HCT116 (cell line): ENCODE data around the gene YBX3. TPM values are rescaled to one million over a fixed set of nuclear protein-coding genes. Genes with fewer than 3 reads are reported as not detected.

Experiments used
- ATAC-seq: fragments of 200-7000 bp; cut with Tn5 transposase; 2 replicates; pipeline ENCODE4 v1.9.1; 2020; ENCODE audit warnings: mild to moderate bottlenecking, moderate library complexity
- BruUV-seq: library from RNA; stranded (reverse); fragments of 400-500 nt; replicated peaks from 2 replicates; lab custom pipeline; 2021; lab: Mats Ljungman, UMichigan
- CTCF ChIA-PET: fragments of 300-600 bp; sonication (Branson Sonifier 250); formaldehyde crosslinking; loops from one replicate; lab custom pipeline; 2021; ENCODE audit warnings: antibody characterized with exemption; lab: Charles Lee
- POLR2A ChIA-PET: fragments of 300-600, 350-600 bp; sonication (Branson Sonifier 250); formaldehyde crosslinking; loops from one replicate; lab custom pipeline; 2021; ENCODE audit warnings: antibody characterized with exemption; lab: Charles Lee
- RAD21 ChIA-PET, 2 experiments: fragments of 300-600 bp; sonication (Branson Sonifier 250); formaldehyde crosslinking; loops; one replicate each; lab custom pipeline; 2023; ENCODE audit warnings: low total read pairs in 2 of 2; ENCODE audit not compliant: uncharacterized antibody in 2 of 2, unreplicated experiment in 2 of 2, low non-redundant PET in 1 of 2; lab: Charles Lee
- DNase-seq: peaks from one replicate; pipeline ENCODE4 v3.0.0-alpha.2; 2010; ENCODE audit warnings: low read depth, low spot score
- H2AFZ ChIP-seq: fragments of 200-600 bp; shearing (Covaris generic), sonication (generic); 2 replicates; pipeline ENCODE4 v1.6.1; 2017; ENCODE audit warnings: low read depth, mixed run types, mixed read lengths, antibody characterized with exemption, low read length; ENCODE audit not compliant: poor library complexity, severe bottlenecking
- H3K27ac ChIP-seq: 2 replicates; pipeline ENCODE4 v1.5.1; 2012; ENCODE audit warnings: low read depth, low read length
- H3K27me3 ChIP-seq: fragments of 200-600 bp; sonication (generic); 2 replicates; pipeline ENCODE4 v1.6.1; 2016; ENCODE audit warnings: mixed run types, low read length, mixed read lengths; ENCODE audit not compliant: insufficient read depth
- H3K36me3 ChIP-seq, 2 experiments: fragments of 200-500 bp in 1 of 2; fragments of 200-600 bp in 1 of 2; sonication (Bioruptor generic) in 1 of 2; sonication (generic) in 1 of 2; 2 replicates each; pipeline versions ENCODE4 v1.5.1 to v1.6.1; 2014 to 2016; ENCODE audit warnings: low read length in 2 of 2, inconsistent platforms in 1 of 2, mixed read lengths in 1 of 2, mixed run types in 1 of 2; ENCODE audit not compliant: insufficient read depth in 2 of 2, control insufficient read depth in 1 of 2
- H3K4me1 ChIP-seq, 2 experiments: fragments of 200-600 bp in 1 of 2; sonication (generic) in 1 of 2; 2 replicates each; pipeline versions ENCODE4 v1.5.1 to v1.6.1; 2012 to 2017; ENCODE audit warnings: low read length in 2 of 2, inconsistent platforms in 1 of 2, mild to moderate bottlenecking in 1 of 2, mixed read lengths in 1 of 2, mixed run types in 1 of 2, moderate library complexity in 1 of 2; ENCODE audit not compliant: insufficient read depth in 2 of 2, control insufficient read depth in 1 of 2
- H3K4me2 ChIP-seq: fragments of 200-600 bp; sonication (generic); 2 replicates; pipeline ENCODE4 v1.6.1; 2017; ENCODE audit warnings: mixed run types, low read length, mixed read lengths
- H3K4me3 ChIP-seq, 2 experiments: fragments of 200-600 bp in 1 of 2; sonication (generic) in 1 of 2; replicated peaks in 1 of 2; 2 replicates each; pipeline ENCODE4 v1.5.1; 2011 to 2016; ENCODE audit warnings: low read length in 2 of 2, control low read depth in 1 of 2, low read depth in 1 of 2, mild to moderate bottlenecking in 1 of 2, mixed read lengths in 1 of 2, mixed run types in 1 of 2
- H3K79me2 ChIP-seq: fragments of 200-600 bp; sonication (generic); 2 replicates; pipeline ENCODE4 v1.6.1; 2017; ENCODE audit warnings: mild to moderate bottlenecking, mixed run types, low read length, moderate library complexity, mixed read lengths; ENCODE audit not compliant: insufficient read depth
- H3K9ac ChIP-seq: fragments of 200-600 bp; sonication (generic); 2 replicates; pipeline ENCODE4 v1.6.1; 2016; ENCODE audit warnings: low read length, mixed read lengths
- H3K9me2 ChIP-seq: fragments of 200-600 bp; sonication (generic), shearing (Covaris generic); 2 replicates; pipeline ENCODE4 v1.6.1; 2017; ENCODE audit warnings: mixed run types, mild to moderate bottlenecking, moderate library complexity; ENCODE audit not compliant: insufficient read depth
- H3K9me3 ChIP-seq, 2 experiments: fragments of 200-500 bp in 1 of 2; fragments of 200-600 bp in 1 of 2; sonication (Bioruptor generic) in 1 of 2; sonication (generic) in 1 of 2; 2 replicates each; pipeline ENCODE4 v1.6.1; 2014 to 2017; ENCODE audit warnings: low read length in 2 of 2, mixed read lengths in 2 of 2, inconsistent platforms in 1 of 2, low read depth in 1 of 2, mild to moderate bottlenecking in 1 of 2, mixed run types in 1 of 2, moderate library complexity in 1 of 2; ENCODE audit not compliant: control insufficient read depth in 1 of 2, insufficient read depth in 1 of 2
- H4K20me1 ChIP-seq: fragments of 200-600 bp; sonication (generic), shearing (Covaris generic); 2 replicates; pipeline ENCODE4 v1.6.1; 2017; ENCODE audit warnings: mixed run types, mild to moderate bottlenecking, moderate library complexity; ENCODE audit not compliant: insufficient read depth
- ATF3 ChIP-seq: IDR thresholded peaks from 2 replicates; pipeline ENCODE4 v1.6.1; 2012
- CBX3 ChIP-seq: IDR thresholded peaks from 2 replicates; pipeline ENCODE4 v1.6.1; 2012; ENCODE audit warnings: low read depth
- EGR1 ChIP-seq: IDR thresholded peaks from 2 replicates; pipeline ENCODE4 v1.6.1; 2012; ENCODE audit warnings: low read depth
- EZH2 ChIP-seq: fragments of 200-600 bp; sonication (generic); IDR thresholded peaks from 2 replicates; pipeline ENCODE4 v1.6.1; 2017; ENCODE audit warnings: antibody characterized with exemption, mixed run types
- FOSL1 ChIP-seq: IDR thresholded peaks from 2 replicates; pipeline ENCODE4 v1.6.1; 2012; ENCODE audit warnings: low read depth
- MAX ChIP-seq: IDR thresholded peaks from 2 replicates; pipeline ENCODE4 v1.6.1; 2012
- POLR2A ChIP-seq: IDR thresholded peaks from 2 replicates; pipeline ENCODE4 v1.7.0; 2011; ENCODE audit warnings: borderline replicate concordance; ENCODE audit not compliant: insufficient read depth, insufficient read length; ENCODE audit errors: extremely low read depth
- POLR2AphosphoS5 ChIP-seq: IDR thresholded peaks from 2 replicates; pipeline ENCODE4 v1.6.1; 2011; ENCODE audit warnings: mild to moderate bottlenecking, low read depth, low read length, moderate library complexity
- RAD21 ChIP-seq: IDR thresholded peaks from 2 replicates; pipeline ENCODE4 v1.6.1; 2012; ENCODE audit warnings: low read depth, mild to moderate bottlenecking
- SIN3A ChIP-seq: IDR thresholded peaks from 2 replicates; pipeline ENCODE4 v1.6.1; 2012; ENCODE audit warnings: low read depth
- SP1 ChIP-seq: IDR thresholded peaks from 2 replicates; pipeline ENCODE4 v1.6.1; 2012; ENCODE audit warnings: low read depth
- SRF ChIP-seq: IDR thresholded peaks from 2 replicates; pipeline ENCODE4 v1.6.1; 2012; ENCODE audit warnings: low read depth
- ZFX ChIP-seq: fragments of 450-650 bp; IDR thresholded peaks from 2 replicates; pipeline ENCODE4 v1.6.1; 2017
- ZNF274 ChIP-seq: fragments of 200-500 bp; sonication (Bioruptor generic); IDR thresholded peaks from 2 replicates; pipeline ENCODE4 v1.6.1; 2014; ENCODE audit warnings: mild to moderate bottlenecking, low read depth, low read length, inconsistent platforms
- intact Hi-C: fragments of 100-400 bp; cut with micrococcal nuclease; formaldehyde crosslinking; loops from 2 replicates; pipeline ENCODE4 v1.10.0; 2022
- total RNA-seq: library from RNA; stranded (reverse); gene quantifications from one replicate; pipeline ENCODE4 v1.2.1, GENCODE V29; 2021; ENCODE audit not compliant: unreplicated experiment

YBX3 gene
- total RNA-seq, 1 experiment from 2014 or later: 419 TPM

GRCh38 chr12:10725003-10725402 lies 1.9 kb upstream of the YBX3 start:
- H3K4me2 ChIP-seq: peak overlapping the region; percentile 77; the same call in 1 of the 2 replicates
- H3K27me3 ChIP-seq: no peaks in the 10 kb centered on the region
- DNase-seq (no peak), ATAC-seq (no peak)
- peaks cover 0 to 5% of the 10 kb centered on the region in 2 experiments; a peak in 2 of 4 replicates for H3K36me3 ChIP-seq
- peaks cover 15% of the 10 kb centered on the region; the same call in 1 of the 2 replicates for H4K20me1 ChIP-seq
- peak overlapping the region; percentile 70 for H2AFZ ChIP-seq
- H3K9me2 ChIP-seq: no peaks in the 10 kb centered on the region
- H3K9me3 ChIP-seq: no peaks in the 10 kb centered on the region; a peak in 1 of 4 replicates
- POLR2A ChIA-PET: interaction anchor here (0.8 kb wide), 1 partner anchor 9 kb away, joined by 3 read pairs; no protein-coding TSS in a partner anchor
- H3K27ac ChIP-seq: no peak overlapping the region
- intact Hi-C loops: no loop called here
- RAD21 ChIA-PET: no interaction called here
- H3K4me3 ChIP-seq: no peak overlapping the region; a peak in 1 of 4 replicates
- CTCF ChIA-PET: interaction anchor here (1.5 kb wide), 1 partner anchor 25 kb away, joined by 5 read pairs; no protein-coding TSS in a partner anchor
- peaks cover 14 to 31% of the 10 kb centered on the region in 2 experiments for H3K4me1 ChIP-seq
- H3K9ac ChIP-seq: no peak overlapping the region
- peaks cover 43% of the 10 kb centered on the region for H3K79me2 ChIP-seq
- no TSS peak for BruUV-seq
- TF ChIP-seq ZNF274 (no peak), ATF3 (no peak), SP1 (no peak), CBX3 (no peak), POLR2AphosphoS5 (no peak), RAD21 (no peak), EGR1 (no peak), SIN3A (no peak), FOSL1 (no peak), SRF (no peak), MAX (no peak), EZH2 (no peak), ZFX (no peak), POLR2A (no peak)
